GM12878 (cell line): Measurements from ENCODE around the gene CDR2. TPM values are rescaled to one million over a fixed set of nuclear protein-coding genes. Genes with fewer than 3 reads are reported as not detected.

Experiments
- CEBPZ ChIP-seq: fragments of 150-350 bp; IDR thresholded peaks from 2 replicates; pipeline ENCODE4 v1.6.1; 2016; ENCODE audit warnings: low read depth, low read length
- CHD4 ChIP-seq: fragments of 200-600 bp; sonication (generic); IDR thresholded peaks from 2 replicates; pipeline ENCODE4 v1.6.1; 2016; ENCODE audit warnings: mild to moderate bottlenecking
- CREM ChIP-seq: IDR thresholded peaks from 2 replicates; pipeline ENCODE4 v1.6.1; 2014; ENCODE audit warnings: antibody characterized with exemption, low read depth
- CTCF ChIP-seq, 3 experiments: IDR thresholded peaks in 2 of 3; conservative IDR thresholded peaks in 1 of 3; 2 replicates each; pipeline ENCODE4 v1.5.1; 2011; ENCODE audit warnings: low read depth in 3 of 3, low read length in 3 of 3, mild to moderate bottlenecking in 3 of 3, control low read depth in 2 of 3, moderate library complexity in 2 of 3, inconsistent platforms in 1 of 3, mixed read lengths in 1 of 3; ENCODE audit not compliant: control insufficient read depth in 2 of 3, insufficient read depth in 1 of 3; ENCODE audit errors: extremely low read depth in 1 of 3
- CUX1 ChIP-seq: IDR thresholded peaks from 2 replicates; pipeline ENCODE4 v1.6.1; 2012; ENCODE audit warnings: improper control_type of control experiment, low read depth, low read length; ENCODE audit not compliant: insufficient replicate concordance
- E4F1 ChIP-seq: fragments of 450-650 bp; IDR thresholded peaks from 2 replicates; pipeline ENCODE4 v1.6.1; 2018; ENCODE audit warnings: borderline replicate concordance, mild to moderate bottlenecking; ENCODE audit not compliant: partially characterized antibody
- GABPA ChIP-seq: IDR thresholded peaks from 2 replicates; pipeline ENCODE4 v1.6.1; 2014; ENCODE audit warnings: antibody characterized with exemption, low read depth, mild to moderate bottlenecking, inconsistent platforms
- HDAC2 ChIP-seq: fragments of 200-600 bp; sonication (generic); IDR thresholded peaks from 2 replicates; pipeline ENCODE4 v1.6.1; 2017
- LARP7 ChIP-seq: fragments of 450-650 bp; IDR thresholded peaks from 2 replicates; pipeline ENCODE4 v1.6.1; 2017; ENCODE audit warnings: mild to moderate bottlenecking
- MAX ChIP-seq: IDR thresholded peaks from 2 replicates; pipeline ENCODE4 v1.6.1; 2012; ENCODE audit warnings: low read depth, low read length, improper control_type of control experiment
- MEF2A ChIP-seq: IDR thresholded peaks from 2 replicates; pipeline ENCODE4 v1.6.1; 2011; ENCODE audit warnings: low read depth, mild to moderate bottlenecking, low read length, moderate library complexity; ENCODE audit not compliant: insufficient read depth
- NR2F1 ChIP-seq: fragments of 450-650 bp; conservative IDR thresholded peaks from 2 replicates; pipeline ENCODE4 v1.6.1; 2017; ENCODE audit warnings: mild to moderate bottlenecking
- PAX8 ChIP-seq: fragments of 450-650 bp; IDR thresholded peaks from 2 replicates; pipeline ENCODE4 v1.6.1; 2017; ENCODE audit warnings: mild to moderate bottlenecking, moderate library complexity
- SMAD5 ChIP-seq: IDR thresholded peaks from 2 replicates; pipeline ENCODE4 v1.6.1; 2016; ENCODE audit warnings: antibody characterized with exemption, low read depth
- YBX1 ChIP-seq: fragments of 450-650 bp; IDR thresholded peaks from 2 replicates; pipeline ENCODE4 v1.6.1; 2016; ENCODE audit warnings: antibody characterized with exemption
- polyA plus RNA-seq, 11 experiments: library from polyadenylated mRNA; depleted of rRNA in 4 of 11; unstranded in 6 of 11; stranded (reverse) in 5 of 11; fragments of >200 nt; fragmentation: Nextera tagmentation in 4 of 11; fragmentation: Illumina TruSeq in 1 of 11; extraction: Ambion mirVana in 4 of 11; extraction: Trizol in 1 of 11; gene quantifications; 1 replicate in 1 of 11; 2 replicates in 10 of 11; pipeline versions ENCODE4 v1.2.1 to v1.2.3, GENCODE V29; 2011 to 2016; ENCODE audit warnings: inconsistent platforms in 2 of 11, missing spikeins in 2 of 11, low read depth in 1 of 11
- total RNA-seq, 4 experiments: library from RNA; depleted of rRNA in 3 of 4; stranded (reverse); fragments of >200 nt in 3 of 4; fragmentation: Illumina TruSeq in 1 of 4; extraction: Trizol in 1 of 4; gene quantifications; 2 replicates each; pipeline versions ENCODE4 v1.2.1 to v1.2.3, GENCODE V29; 2013 to 2021

CDR2 gene
- total and polyA plus RNA-seq, 10 of the 15 experiments (the other 5 are each of a cell fraction or from before 2014, with no cell fraction given), result 4.8 to 24.3 (median 19.2) TPM

GRCh38 chr16:22297871-22298733 lies 76.3 kb downstream of the CDR2 start (continued):
- TF ChIP-seq CEBPZ (no peak; the same call in 1 of the 2 replicates), CREM (peak; percentile 90), NR2F1 (peak; percentile 94), MEF2A (0 out of 2 replicates have a peak, but pooled peaks have one; percentile 39), SMAD5 (peak; percentile 81; the same call in 1 of the 2 replicates), LARP7 (peak; percentile 56; the same call in 1 of the 2 replicates), YBX1 (no peak), E4F1 (peak; percentile 2), PAX8 (no peak), CTCF (IDR thresholded peaks at IDR 0.05 in 2 of 3, conservative IDR thresholded peaks at IDR 0.05 in 1 of 3; ENCODE audit: control insufficient read depth in 2 of 3, extremely low read depth in 1 of 3, insufficient read depth in 1 of 3, low read depth in 3 of 3, low read length in 3 of 3) (no peak), CUX1 (no peak), HDAC2 (no peak), MAX (no peak), GABPA (peak; percentile 66; the same call in 1 of the 2 replicates), CHD4 (no peak)
